ENCODE results near the gene KSR1.
"Not testable (repeated sequence)": the region's sequence is repeated elsewhere in the genome, so short reads cannot be mapped to it uniquely, and the experiment has no call there.

KSR1 gene

GRCh38 chr17:27442702-27443101 lies 13.5 kb upstream of the KSR1 start:
- TF ChIP-seq CTCF (IDR thresholded peaks at IDR 0.05; ENCODE audit: low read depth, low read length), result no peak
- H3K4me3 ChIP-seq (ENCODE audit: low read depth, low read length), result no peak overlapping the region

GRCh38 chr17:27443491-27443890 lies 12.8 kb upstream of the KSR1 start:
- no peak for TF ChIP-seq CTCF (IDR thresholded peaks at IDR 0.05; ENCODE audit: low read depth, low read length)
- no peak overlapping the region for H3K4me3 ChIP-seq (ENCODE audit: low read depth, low read length)

- no peak for TF ChIP-seq CTCF (IDR thresholded peaks at IDR 0.05; ENCODE audit: low read depth, low read length)
- H3K4me3 ChIP-seq (ENCODE audit: low read depth, low read length), result no peak overlapping the region
These were observed 10.3 kb upstream of the KSR1 start for GRCh38 chr17:27445971-27446370.

GRCh38 chr17:27446569-27447301 lies 9.5 kb upstream of the KSR1 start:
- no peak overlapping the region for H3K4me3 ChIP-seq (ENCODE audit: low read depth, low read length)
- TF ChIP-seq CTCF (IDR thresholded peaks at IDR 0.05; ENCODE audit: low read depth, low read length), result no peak

GRCh38 chr17:27448534-27448933 lies 7.7 kb upstream of the KSR1 start:
- not testable (repeated sequence) for H3K4me3 ChIP-seq (ENCODE audit: low read depth, low read length)

- no peak for TF ChIP-seq CTCF (IDR thresholded peaks at IDR 0.05; ENCODE audit: low read depth, low read length)
- no peak overlapping the region for H3K4me3 ChIP-seq (ENCODE audit: low read depth, low read length)
These were observed 6.7 kb upstream of the KSR1 start for GRCh38 chr17:27449541-27449940.

- no peak for TF ChIP-seq CTCF (IDR thresholded peaks at IDR 0.05; ENCODE audit: low read depth, low read length)
- no peak overlapping the region for H3K4me3 ChIP-seq (ENCODE audit: low read depth, low read length)
These were observed 6.3 kb upstream of the KSR1 start for GRCh38 chr17:27449988-27450387.

GRCh38 chr17:27450416-27450815 lies 5.8 kb upstream of the KSR1 start:
- TF ChIP-seq CTCF (IDR thresholded peaks at IDR 0.05; ENCODE audit: low read depth, low read length), result no peak
- no peak overlapping the region for H3K4me3 ChIP-seq (ENCODE audit: low read depth, low read length)
